AG09319 (cell line): ENCODE measurements around the gene NRAP.

Experiments used
- DNase-seq: peaks from one replicate; pipeline ENCODE4 v3.0.0-alpha.2; 2010; ENCODE audit warnings: low read depth; ENCODE audit errors: extremely low read depth
- TF ChIP-seq, protein P1 (sequence below): IDR thresholded peaks from 2 replicates; pipeline ENCODE4 v1.5.1; 2011; ENCODE audit warnings: low read depth, mild to moderate bottlenecking, inconsistent platforms, low read length, moderate library complexity

The NRAP gene

DNA sequence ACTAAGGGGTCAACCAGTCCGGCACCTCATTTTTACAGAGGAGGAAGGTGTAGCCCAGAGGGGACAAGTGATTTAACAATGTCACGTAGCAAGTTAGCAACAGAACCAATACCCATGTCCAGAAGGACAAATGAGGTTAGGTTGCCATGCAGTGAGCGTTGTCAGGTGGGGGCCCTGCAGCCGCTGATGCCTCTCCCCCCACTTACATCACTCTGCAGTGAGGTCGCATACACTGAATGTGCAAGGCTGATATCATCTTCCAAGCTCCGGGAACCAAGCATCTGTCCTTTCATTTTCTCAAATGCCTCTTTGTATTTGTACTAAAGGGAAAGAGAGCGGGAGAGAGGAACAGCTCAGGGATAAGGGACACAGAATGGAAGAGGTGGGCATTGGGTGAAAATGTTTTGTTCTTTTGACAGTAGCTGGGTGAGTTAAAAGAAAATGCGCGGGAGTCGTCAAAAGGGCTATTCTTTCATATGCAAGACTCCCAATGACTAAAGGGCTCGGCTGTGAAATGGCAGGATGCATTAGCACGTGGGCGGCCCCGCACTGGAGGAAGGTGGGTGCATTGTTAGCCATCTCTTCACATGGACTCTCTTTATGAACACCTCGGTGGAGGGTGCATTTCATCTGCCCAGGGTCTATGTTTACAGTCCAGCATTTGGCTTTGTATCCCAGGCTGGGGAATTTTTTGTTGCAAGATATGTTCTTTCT lies 49.7 kb downstream of the NRAP start:
- TF ChIP-seq, protein P1, sequence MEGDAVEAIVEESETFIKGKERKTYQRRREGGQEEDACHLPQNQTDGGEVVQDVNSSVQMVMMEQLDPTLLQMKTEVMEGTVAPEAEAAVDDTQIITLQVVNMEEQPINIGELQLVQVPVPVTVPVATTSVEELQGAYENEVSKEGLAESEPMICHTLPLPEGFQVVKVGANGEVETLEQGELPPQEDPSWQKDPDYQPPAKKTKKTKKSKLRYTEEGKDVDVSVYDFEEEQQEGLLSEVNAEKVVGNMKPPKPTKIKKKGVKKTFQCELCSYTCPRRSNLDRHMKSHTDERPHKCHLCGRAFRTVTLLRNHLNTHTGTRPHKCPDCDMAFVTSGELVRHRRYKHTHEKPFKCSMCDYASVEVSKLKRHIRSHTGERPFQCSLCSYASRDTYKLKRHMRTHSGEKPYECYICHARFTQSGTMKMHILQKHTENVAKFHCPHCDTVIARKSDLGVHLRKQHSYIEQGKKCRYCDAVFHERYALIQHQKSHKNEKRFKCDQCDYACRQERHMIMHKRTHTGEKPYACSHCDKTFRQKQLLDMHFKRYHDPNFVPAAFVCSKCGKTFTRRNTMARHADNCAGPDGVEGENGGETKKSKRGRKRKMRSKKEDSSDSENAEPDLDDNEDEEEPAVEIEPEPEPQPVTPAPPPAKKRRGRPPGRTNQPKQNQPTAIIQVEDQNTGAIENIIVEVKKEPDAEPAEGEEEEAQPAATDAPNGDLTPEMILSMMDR: no peak
- no peak for DNase-seq

DNA sequence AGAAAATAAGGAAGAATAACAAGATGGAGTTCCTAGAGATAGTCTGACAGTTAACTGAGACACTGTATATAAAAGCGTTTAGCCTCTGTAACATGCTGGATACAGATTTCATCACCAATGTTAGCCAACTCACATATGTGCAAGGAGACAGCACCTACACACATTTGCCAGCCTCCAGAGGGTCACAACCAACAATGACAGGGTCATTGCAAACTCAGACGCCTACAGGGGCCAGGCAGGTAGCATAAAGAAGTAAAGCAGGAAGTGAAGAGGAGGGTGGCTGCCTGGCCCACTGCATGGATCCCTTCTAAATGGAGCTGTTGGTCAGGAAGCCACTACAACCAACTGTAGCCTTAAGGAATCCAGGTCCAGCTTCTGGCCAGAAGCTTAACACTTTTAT lies 50.4 kb downstream of the NRAP start:
- TF ChIP-seq, protein P1: no peak

GRCh38 chr10:113612154-113612553 lies 51.7 kb downstream of the NRAP start:
- no peak for DNase-seq
- TF ChIP-seq, protein P1: no peak

More for the DNA sequence above, 50.4 kb downstream of the NRAP start:
- no peak for DNase-seq

DNA sequence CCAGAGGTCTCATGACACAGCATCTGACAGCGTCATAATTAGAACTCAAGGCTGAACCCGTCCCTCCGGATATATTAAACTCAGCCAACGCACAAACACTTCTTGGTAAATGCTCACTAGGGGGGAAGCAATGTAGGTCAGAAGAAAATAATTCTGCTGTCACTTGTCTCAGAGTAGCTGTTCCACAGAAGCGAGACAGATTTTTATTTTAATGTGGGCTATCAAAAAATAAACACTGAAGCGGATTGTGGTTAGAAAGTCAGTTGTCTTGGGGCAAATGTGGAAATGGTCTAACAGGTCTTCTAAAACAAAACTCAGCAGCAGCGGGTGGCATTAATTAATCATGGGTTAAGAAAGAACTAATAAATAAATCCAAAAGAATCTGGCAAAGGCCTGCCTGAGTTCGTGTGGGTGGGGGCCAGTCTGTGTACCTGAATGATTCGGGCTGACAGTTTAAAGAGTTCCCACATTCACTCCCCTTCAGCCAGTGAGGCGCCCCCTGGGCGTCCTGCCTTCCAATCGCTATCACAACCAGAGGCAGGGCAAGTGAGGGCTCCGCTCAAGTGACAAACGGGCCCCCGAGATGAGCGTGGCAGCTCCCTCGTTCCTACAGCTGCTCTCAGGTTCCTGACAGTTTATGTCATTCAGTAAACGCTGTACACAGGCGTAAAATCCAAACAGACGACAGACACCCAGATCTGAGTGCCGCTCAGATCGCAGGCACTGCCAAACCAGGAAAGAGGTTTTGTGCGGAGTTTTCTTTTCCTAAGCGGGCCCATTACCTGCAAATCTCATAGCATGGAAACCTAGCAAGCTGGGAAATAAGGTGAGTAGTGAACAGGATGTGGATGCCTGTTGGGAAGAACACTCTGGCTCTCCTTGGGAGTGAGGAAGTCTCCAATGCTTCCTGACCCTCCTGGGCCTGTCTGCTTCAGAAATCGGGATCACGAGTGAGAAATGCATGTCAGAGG lies 52.9 kb downstream of the NRAP start:
- no peak for DNase-seq
- TF ChIP-seq, protein P1: no peak

GRCh38 chr10:113609704-113610108 lies 54.1 kb downstream of the NRAP start:
- no peak for DNase-seq

DNA sequence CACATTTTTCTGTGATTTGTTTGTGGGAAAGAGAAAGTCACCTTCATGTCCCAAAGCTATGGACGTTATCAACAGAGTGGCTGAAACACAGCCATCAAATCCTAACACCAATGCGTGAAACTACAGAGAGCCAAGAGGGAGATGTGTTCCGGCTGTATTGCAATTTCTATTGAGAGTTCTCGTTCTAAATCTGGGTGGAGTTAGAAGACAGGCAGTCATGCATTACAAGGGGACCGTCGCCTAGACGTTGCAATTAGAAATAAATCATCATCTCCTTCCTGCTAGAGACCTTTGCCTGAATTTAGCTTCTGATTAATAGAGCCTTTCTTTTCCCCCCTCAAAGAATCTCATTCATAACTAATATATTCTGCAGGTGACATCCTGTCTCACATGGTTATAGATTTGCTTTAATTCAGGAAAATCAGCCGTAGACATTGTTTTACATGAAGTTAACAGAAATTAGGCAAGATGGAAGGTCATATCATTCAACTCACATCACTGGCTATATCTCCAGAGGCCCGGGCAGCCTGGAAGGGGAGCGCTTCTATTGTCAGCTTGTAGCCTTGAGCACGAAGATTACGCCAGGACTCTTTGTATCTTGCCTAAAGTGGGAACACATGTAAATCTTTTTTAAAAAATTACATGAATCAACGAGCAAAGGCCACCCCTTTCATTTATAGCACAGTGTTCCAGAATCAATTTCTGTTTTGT lies 58.4 kb downstream of the NRAP start:
- TF ChIP-seq, protein P1: no peak
- no peak for DNase-seq

More at GRCh38 chr10:113609704-113610108, 54.1 kb downstream of the NRAP start:
- TF ChIP-seq, protein P1: no peak

DNA sequence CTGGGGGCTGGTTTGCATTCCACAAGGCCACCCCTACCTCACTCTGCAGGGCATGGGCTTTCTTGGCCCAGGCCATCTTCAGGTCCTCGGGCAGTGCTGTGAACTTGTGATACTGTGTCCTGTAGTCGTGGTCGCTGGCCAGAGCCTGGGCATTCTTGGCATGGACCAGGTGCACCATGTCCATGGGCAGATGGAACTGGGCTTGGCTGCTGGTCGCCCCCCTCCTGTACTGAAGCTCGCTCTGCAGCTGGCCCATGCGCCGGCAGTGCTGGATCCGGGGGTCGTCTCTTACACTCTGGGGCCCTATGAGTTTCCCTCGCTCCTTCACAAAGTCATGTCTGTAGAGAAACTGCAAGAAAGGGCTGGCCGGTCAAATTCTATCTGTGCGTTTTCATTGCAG lies 59.3 kb downstream of the NRAP start:
- TF ChIP-seq, protein P1: no peak
- no peak for DNase-seq
